Right lobe of liver (tissue), 6 donors: ENCODE results near the gene BRD4. TPM values are rescaled to one million over a fixed set of nuclear protein-coding genes. Genes with fewer than 3 reads are reported as not detected.

ENCODE experiments used
- ATAC-seq, 4 donors: fragments of 200-7000 bp; cut with Tn5 transposase; one replicate each; pipeline ENCODE4 v1.9.1; 2020; ENCODE audit warnings: mild to moderate bottlenecking in 4 of 4, moderate library complexity in 4 of 4
- DNase-seq, 3 donors: peaks; one replicate each; pipeline ENCODE4 v3.0.0-alpha.2; 2020
- H3K27ac ChIP-seq, 3 donors: fragments of 200-600 bp; one replicate each; pipeline ENCODE4 v1.8.0; 2022
- H3K27me3 ChIP-seq, 2 donors: fragments of 200-600 bp; one replicate each; pipeline ENCODE4 v1.8.0; 2022
- H3K36me3 ChIP-seq, 4 donors: fragments of 200-600 bp; sonication (generic) in 1 of 4; one replicate each; pipeline versions ENCODE4 v1.5.1 to v1.8.0; 2017 to 2022; ENCODE audit warnings: control low read depth in 1 of 4
- H3K4me1 ChIP-seq, 4 donors: fragments of 200-600 bp; sonication (generic) in 1 of 4; one replicate each; pipeline versions ENCODE4 v1.5.1 to v1.8.0; 2017 to 2022; ENCODE audit warnings: control low read depth in 1 of 4
- H3K4me3 ChIP-seq, 3 donors: fragments of 200-600 bp; one replicate each; pipeline ENCODE4 v1.8.0; 2022
- H3K9me3 ChIP-seq, 4 donors: fragments of 200-600 bp; sonication (generic) in 1 of 4; one replicate each; pipeline versions ENCODE4 v1.5.1 to v1.8.0; 2017 to 2022; ENCODE audit warnings: control low read depth in 1 of 4
- POLR2A ChIP-seq: fragments of 450-650 bp; IDR thresholded peaks from one replicate; pipeline ENCODE4 v1.6.1; 2017; ENCODE audit warnings: antibody characterized with exemption, mild to moderate bottlenecking
- WGBS: methylation state at CpG from one replicate; pipeline ENCODE4 v1.1.6; 2018; ENCODE audit warnings: low coverage, low lambda C conversion rate; ENCODE audit not compliant: insufficient coverage; ENCODE audit errors: missing lambda C conversion rate; 5-methylcytosine and 5-hydroxymethylcytosine counted together
- intact Hi-C, 2 donors: fragments of 100-400 bp; cut with DNase I; formaldehyde crosslinking; loops; one replicate each; pipeline versions ENCODE4 v1.11.2 to v1.14.1; 2022
- total RNA-seq, 6 experiments: library from RNA; depleted of rRNA in 2 of 6; stranded (reverse); fragments of >200 nt in 2 of 6; fragmentation: NEBNext Ultra II Directional in 3 of 6; extraction: Animal tissue kit (Norgen Biotek cat#: 25700) in 3 of 6; gene quantifications; one replicate each; pipeline versions ENCODE4 v1.1.0 to v1.2.4, GENCODE V29; 2016 to 2023
- TF ChIP-seq, protein P1 (sequence below), 4 donors: fragments of 200-600 bp in 3 of 4; fragments of 450-650 bp in 1 of 4; IDR thresholded peaks; one replicate each; pipeline versions ENCODE4 v1.5.1 to v1.8.0; 2016 to 2022; ENCODE audit warnings: antibody characterized with exemption in 4 of 4, mild to moderate bottlenecking in 2 of 4
- donor health status: DM: no; HTN: yes; CAD: no.
- donor health status: DM: no; HTN: no; CAD: no.
- donor health status: DM: no; HTN: no; CAD: no.
- donor health status: DM: no; HTN: yes; CAD: no.
- donor health status: DM: no; HTN: yes; CAD: no.

BRD4 gene
- total RNA-seq, 6 experiments from 2014 or later: 20.0 to 52.6 (median 40.6) TPM

DNA sequence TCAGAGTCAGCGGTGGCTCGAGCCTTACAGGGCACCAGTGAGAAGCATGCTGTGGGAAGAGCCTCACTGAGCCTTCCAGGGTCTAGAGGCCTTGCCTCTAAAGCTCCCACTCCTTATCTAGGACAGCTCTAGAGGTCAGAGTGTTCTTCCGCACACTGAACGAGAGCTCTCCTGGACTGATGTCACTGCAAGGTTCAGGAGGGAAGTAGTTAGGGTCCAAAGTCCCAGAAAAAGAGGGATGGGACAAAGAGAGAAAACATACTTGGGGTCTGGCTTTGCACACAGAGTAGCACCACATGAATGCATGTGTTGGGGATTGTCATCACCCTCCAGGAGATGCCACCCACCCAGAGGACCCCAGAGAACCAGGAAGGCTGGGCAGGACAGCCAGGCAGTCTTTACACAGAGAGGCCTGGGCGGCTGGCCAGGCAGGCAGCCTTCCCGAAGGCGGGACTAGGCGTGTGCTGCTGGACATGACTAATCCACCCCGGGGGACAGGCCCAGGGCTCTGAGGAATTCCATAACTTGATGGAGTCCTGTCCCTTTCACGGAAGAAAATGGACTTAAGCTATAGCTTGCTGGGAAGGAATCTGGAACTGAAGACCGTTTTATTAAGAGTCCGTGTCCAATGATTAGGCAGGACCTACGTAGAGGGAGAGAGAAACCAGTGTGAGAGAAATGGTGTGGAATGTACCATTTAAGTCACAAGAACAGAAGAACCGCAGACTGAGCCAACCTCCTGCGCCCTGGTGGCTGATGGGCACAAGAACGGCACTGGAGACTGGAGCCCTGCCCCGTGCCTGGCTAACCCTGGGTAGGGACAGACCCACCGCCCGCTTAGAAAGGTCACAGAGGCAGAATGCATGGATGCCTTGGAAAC, 83.5 kb downstream of the BRD4 start:
- WGBS: 22% methylated on average over 12 of the region's 19 CpGs
- H3K36me3 ChIP-seq: peaks cover 0 to 55% (median 25%) of the 10 kb centered on the region in 4 donors
- H3K4me3 ChIP-seq: no peak overlapping the region
- TF ChIP-seq POLR2A: no peak
- TF ChIP-seq, protein P1, sequence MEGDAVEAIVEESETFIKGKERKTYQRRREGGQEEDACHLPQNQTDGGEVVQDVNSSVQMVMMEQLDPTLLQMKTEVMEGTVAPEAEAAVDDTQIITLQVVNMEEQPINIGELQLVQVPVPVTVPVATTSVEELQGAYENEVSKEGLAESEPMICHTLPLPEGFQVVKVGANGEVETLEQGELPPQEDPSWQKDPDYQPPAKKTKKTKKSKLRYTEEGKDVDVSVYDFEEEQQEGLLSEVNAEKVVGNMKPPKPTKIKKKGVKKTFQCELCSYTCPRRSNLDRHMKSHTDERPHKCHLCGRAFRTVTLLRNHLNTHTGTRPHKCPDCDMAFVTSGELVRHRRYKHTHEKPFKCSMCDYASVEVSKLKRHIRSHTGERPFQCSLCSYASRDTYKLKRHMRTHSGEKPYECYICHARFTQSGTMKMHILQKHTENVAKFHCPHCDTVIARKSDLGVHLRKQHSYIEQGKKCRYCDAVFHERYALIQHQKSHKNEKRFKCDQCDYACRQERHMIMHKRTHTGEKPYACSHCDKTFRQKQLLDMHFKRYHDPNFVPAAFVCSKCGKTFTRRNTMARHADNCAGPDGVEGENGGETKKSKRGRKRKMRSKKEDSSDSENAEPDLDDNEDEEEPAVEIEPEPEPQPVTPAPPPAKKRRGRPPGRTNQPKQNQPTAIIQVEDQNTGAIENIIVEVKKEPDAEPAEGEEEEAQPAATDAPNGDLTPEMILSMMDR (IDR thresholded peaks at IDR 0.05): no peak
- H3K27me3 ChIP-seq: no peaks in the 10 kb centered on the region
- intact Hi-C loops: loop anchor here in 1 of 2 donors (10.0 kb wide), 1 partner anchor 306 kb away; no protein-coding TSS in a partner anchor
- H3K9me3 ChIP-seq: no peaks in the 10 kb centered on the region
- H3K27ac ChIP-seq: peak overlapping the region; percentile 52 to 67 (median 60)
- DNase-seq (peak; percentile 71 to 82 (median 74)), ATAC-seq (peak; percentile 69 to 81 (median 77))
- H3K4me1 ChIP-seq: peaks cover 0 to 34% (median 20%) of the 10 kb centered on the region in 4 donors

DNA sequence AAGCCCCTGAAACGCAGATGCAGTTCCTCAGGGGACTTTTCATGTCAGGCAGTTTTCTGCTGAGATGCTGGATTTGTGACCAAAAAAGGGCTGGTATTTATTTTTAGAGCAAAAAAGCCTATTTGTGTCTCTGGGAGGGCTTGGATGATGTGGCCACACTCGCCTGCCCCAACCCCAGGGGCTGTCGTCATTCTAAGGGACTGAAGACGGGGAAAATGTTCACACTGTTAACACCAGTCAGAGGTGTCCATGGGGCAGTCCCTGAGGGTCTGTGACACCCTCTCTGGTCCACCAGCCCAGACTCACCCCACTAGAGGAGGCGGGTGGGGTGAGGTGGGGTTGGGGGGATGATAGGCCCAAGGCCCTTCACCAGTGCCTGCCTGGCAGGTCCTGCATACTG, 84.2 kb downstream of the BRD4 start:
- no peaks in the 10 kb centered on the region for H3K9me3 ChIP-seq
- 45% methylated on average over 4 of the region's 5 CpGs for WGBS
- H3K36me3 ChIP-seq: peaks cover 0 to 51% (median 23%) of the 10 kb centered on the region in 4 donors
- intact Hi-C loops: loop anchor here in 1 of 2 donors (10.0 kb wide), 1 partner anchor 307 kb away; no protein-coding TSS in a partner anchor
- H3K4me1 ChIP-seq: peaks cover 0 to 34% (median 20%) of the 10 kb centered on the region in 4 donors
- no peak for TF ChIP-seq POLR2A
- TF ChIP-seq, protein P1 (IDR thresholded peaks at IDR 0.05): no peak
- H3K4me3 ChIP-seq: no peak overlapping the region
- H3K27ac ChIP-seq: peak overlapping the region; percentile 31 to 60 (median 38)
- ATAC-seq (no peak), DNase-seq (no peak)
- H3K27me3 ChIP-seq: no peaks in the 10 kb centered on the region

DNA sequence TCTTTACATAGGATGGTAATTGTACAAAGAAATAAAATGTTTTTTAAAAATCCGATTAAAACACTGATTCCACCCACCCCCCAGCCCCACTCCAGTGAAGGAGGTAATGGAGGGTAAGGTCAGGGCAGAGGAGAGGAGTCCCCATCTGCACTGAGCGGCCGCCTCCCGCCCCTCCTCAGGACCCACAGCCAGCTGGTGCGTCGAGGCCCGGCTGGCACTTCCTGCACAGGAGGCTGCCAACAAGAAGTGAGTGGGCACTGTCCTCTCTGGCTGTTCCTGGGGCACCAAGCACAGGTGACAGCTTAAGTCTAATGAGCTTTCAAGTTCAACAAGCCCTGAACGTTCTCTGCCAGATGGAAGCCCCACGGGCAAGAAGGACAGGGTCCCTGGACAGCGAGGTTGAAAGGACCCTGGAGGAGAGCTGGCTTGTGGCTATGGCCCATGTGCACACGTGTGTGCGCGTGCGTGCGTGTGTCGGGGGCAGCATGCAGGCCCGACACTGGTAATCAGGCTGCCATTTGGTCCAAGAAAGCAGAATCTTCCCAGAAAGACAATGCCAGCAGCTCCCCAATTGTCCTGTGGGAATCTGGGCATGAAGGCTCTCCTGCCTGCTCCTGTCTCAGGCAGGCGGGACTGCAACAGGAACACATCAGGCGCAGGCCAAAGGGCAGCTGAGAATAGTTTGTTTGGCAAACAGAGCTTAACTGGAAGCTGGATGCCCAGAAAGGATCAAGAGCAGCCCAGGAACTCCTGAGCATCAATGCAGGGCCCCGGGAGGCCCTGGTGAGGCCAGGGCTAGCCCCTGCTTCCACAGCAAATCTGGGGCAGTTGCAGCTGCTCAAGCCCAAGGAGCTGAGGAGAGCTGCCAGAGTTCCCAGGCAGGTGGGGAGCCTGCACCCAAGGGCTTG, 85.0 kb downstream of the BRD4 start:
- H3K4me1 ChIP-seq: peaks cover 0 to 34% (median 20%) of the 10 kb centered on the region in 4 donors
- no peak overlapping the region for H3K4me3 ChIP-seq
- H3K9me3 ChIP-seq: no peaks in the 10 kb centered on the region
- ATAC-seq (peak; percentile 56 to 72 (median 68)), DNase-seq (peak in 2 of 3 donors; percentile 61 to 72)
- H3K27ac ChIP-seq: peak overlapping the region; percentile 31 to 33 (median 31)
- H3K27me3 ChIP-seq: no peaks in the 10 kb centered on the region
- intact Hi-C loops: loop anchor here in 1 of 2 donors (10.0 kb wide), 1 partner anchor 307 kb away; no protein-coding TSS in a partner anchor
- peaks cover 0 to 47% (median 19%) of the 10 kb centered on the region in 4 donors for H3K36me3 ChIP-seq
- WGBS: 38% methylated on average over 6 of the region's 20 CpGs
- TF ChIP-seq, protein P1 (IDR thresholded peaks at IDR 0.05): no peak
- no peak for TF ChIP-seq POLR2A

- H3K27ac ChIP-seq: peak overlapping the region in 1 of 3 donors; percentile 31
- DNase-seq: no peak
- intact Hi-C loops: loop anchor here in 1 of 2 donors (10.0 kb wide), 1 partner anchor 309 kb away; no protein-coding TSS in a partner anchor
- TF ChIP-seq, protein P1 (IDR thresholded peaks at IDR 0.05): no peak
- no peak for TF ChIP-seq POLR2A
- peaks cover 0 to 48% (median 13%) of the 10 kb centered on the region in 4 donors for H3K36me3 ChIP-seq
- no peaks in the 10 kb centered on the region for H3K27me3 ChIP-seq
- H3K4me1 ChIP-seq: peaks cover 0 to 30% (median 19%) of the 10 kb centered on the region in 4 donors
- H3K4me3 ChIP-seq: no peak overlapping the region
- no peaks in the 10 kb centered on the region for H3K9me3 ChIP-seq
- WGBS: 87% methylated on average over 3 of the region's 5 CpGs
- ATAC-seq: no peak
Observed at GRCh38 chr19:15246198-15246481, 86.2 kb downstream of the BRD4 start.
